OCI-LY7 (cell line): ENCODE data around the gene CTNNBL1.

Experiments used
- CTCF ChIP-seq: fragments of 200-600 bp; sonication (generic); conservative IDR thresholded peaks from 2 replicates; pipeline ENCODE4 v1.5.1; 2014; ENCODE audit warnings: mild to moderate bottlenecking, antibody characterized with exemption, low read length, moderate library complexity, mixed read lengths
- EZH2phosphoT487 ChIP-seq: fragments of 200-600 bp; sonication (generic); IDR thresholded peaks from 2 replicates; pipeline ENCODE4 v1.6.1; 2018; ENCODE audit warnings: low read depth, borderline replicate concordance, mild to moderate bottlenecking, mixed run types, antibody characterized with exemption, low read length, moderate library complexity, mixed read lengths

GRCh38 chr20:37661519-37661918 lies 32.3 kb upstream of the CTNNBL1 start:
- TF ChIP-seq CTCF (no peak), EZH2phosphoT487 (no peak)
